Panc1 (cell line): ENCODE results near the gene SLC2A6. TPM values are rescaled to one million over a fixed set of nuclear protein-coding genes. Genes with fewer than 3 reads are reported as not detected.
A peak's percentile ranks its signal among the peaks of the same experiment; 100 is the strongest.

ENCODE experiments used
- ATAC-seq: fragments of 200-7000 bp; cut with Tn5 transposase; 2 replicates; pipeline ENCODE4 v1.9.1; 2020; ENCODE audit warnings: mild to moderate bottlenecking, moderate library complexity
- BruUV-seq: library from RNA; stranded (reverse); fragments of 400-500 nt; replicated peaks from 2 replicates; lab custom pipeline; 2021; lab: Mats Ljungman, UMichigan
- CTCF ChIA-PET: fragments of 300-600 bp; sonication (Branson Sonifier 250); formaldehyde crosslinking; loops from one replicate; lab custom pipeline; 2022; ENCODE audit warnings: antibody characterized with exemption; lab: Charles Lee
- POLR2A ChIA-PET: fragments of 300-600 bp; sonication (Branson Sonifier 250); formaldehyde crosslinking; loops from one replicate; lab custom pipeline; 2022; ENCODE audit warnings: antibody characterized with exemption; lab: Charles Lee
- DNase-seq: peaks from one replicate; pipeline ENCODE4 v3.0.0-alpha.2; 2010; ENCODE audit warnings: low read depth, low spot score
- H3K27ac ChIP-seq: 2 replicates; pipeline ENCODE4 v1.5.1; 2011; ENCODE audit warnings: mild to moderate bottlenecking, low read length, inconsistent platforms
- H3K27me3 ChIP-seq: fragments of 200-500 bp; sonication (Bioruptor generic); 2 replicates; pipeline ENCODE4 v1.6.0; 2014; ENCODE audit warnings: low read length, inconsistent platforms; ENCODE audit not compliant: control insufficient read depth, insufficient read depth
- H3K36me3 ChIP-seq: fragments of 200-500 bp; sonication (Bioruptor generic); 2 replicates; pipeline ENCODE4 v1.5.1; 2014; ENCODE audit warnings: inconsistent platforms, mild to moderate bottlenecking, low read length, moderate library complexity; ENCODE audit not compliant: control insufficient read depth, insufficient read depth
- H3K4me1 ChIP-seq: 2 replicates; pipeline ENCODE4 v1.5.1; 2011; ENCODE audit warnings: inconsistent platforms, mild to moderate bottlenecking, low read length, moderate library complexity; ENCODE audit not compliant: control insufficient read depth, insufficient read depth
- H3K4me3 ChIP-seq, 2 experiments: 2 replicates each; pipeline ENCODE4 v1.5.1; 2011 to 2012; ENCODE audit warnings: low read depth in 2 of 2, low read length in 2 of 2, mild to moderate bottlenecking in 2 of 2, inconsistent platforms in 1 of 2, moderate library complexity in 1 of 2
- H3K9me3 ChIP-seq: fragments of 200-500 bp; sonication (Bioruptor generic); 2 replicates; pipeline ENCODE4 v1.5.1; 2014; ENCODE audit warnings: low read depth, mild to moderate bottlenecking, inconsistent platforms, low read length, moderate library complexity; ENCODE audit not compliant: control insufficient read depth, insufficient read depth
- POLR2AphosphoS5 ChIP-seq: IDR thresholded peaks from 2 replicates; pipeline ENCODE4 v1.6.1; 2012; ENCODE audit warnings: mild to moderate bottlenecking, low read depth, low read length, moderate library complexity
- SIN3A ChIP-seq: IDR thresholded peaks from 2 replicates; pipeline ENCODE4 v1.6.1; 2012; ENCODE audit warnings: low read depth, mild to moderate bottlenecking, low read length, moderate library complexity, borderline replicate concordance; ENCODE audit not compliant: insufficient read depth
- TCF7L2 ChIP-seq: IDR thresholded peaks from 2 replicates; pipeline ENCODE4 v1.6.1; 2011; ENCODE audit warnings: mild to moderate bottlenecking, low read depth, low read length, inconsistent platforms
- in situ Hi-C: cut with HindIII; loops from 2 replicates; pipeline ENCODE4 v1.10.0; 2016; ENCODE audit warnings: low sequenced_read_pairs, low pct_unique_long_range_greater_than_20kb
- intact Hi-C: fragments of 100-400 bp; cut with micrococcal nuclease; formaldehyde crosslinking; loops from one replicate; pipeline ENCODE4 v1.10.0; 2022; ENCODE audit not compliant: unreplicated experiment
- total RNA-seq: library from RNA; stranded (reverse); gene quantifications from one replicate; pipeline ENCODE4 v1.2.1, GENCODE V29; 2021; ENCODE audit not compliant: unreplicated experiment
- TF ChIP-seq, protein P1 (sequence below), 2 experiments: IDR thresholded peaks; 2 replicates each; pipeline ENCODE4 v1.6.1; 2011 to 2012; ENCODE audit warnings: low read depth in 2 of 2, control low read depth in 1 of 2, low read length in 1 of 2, mild to moderate bottlenecking in 1 of 2, moderate library complexity in 1 of 2; ENCODE audit not compliant: insufficient read depth in 1 of 2
- TF ChIP-seq, protein P2 (sequence below): fragments of 450-650 bp; IDR thresholded peaks from 2 replicates; pipeline ENCODE4 v1.5.1; 2017; ENCODE audit warnings: mild to moderate bottlenecking

Gene SLC2A6
- total RNA-seq, 1 experiment from 2014 or later: 48.2 TPM

DNA sequence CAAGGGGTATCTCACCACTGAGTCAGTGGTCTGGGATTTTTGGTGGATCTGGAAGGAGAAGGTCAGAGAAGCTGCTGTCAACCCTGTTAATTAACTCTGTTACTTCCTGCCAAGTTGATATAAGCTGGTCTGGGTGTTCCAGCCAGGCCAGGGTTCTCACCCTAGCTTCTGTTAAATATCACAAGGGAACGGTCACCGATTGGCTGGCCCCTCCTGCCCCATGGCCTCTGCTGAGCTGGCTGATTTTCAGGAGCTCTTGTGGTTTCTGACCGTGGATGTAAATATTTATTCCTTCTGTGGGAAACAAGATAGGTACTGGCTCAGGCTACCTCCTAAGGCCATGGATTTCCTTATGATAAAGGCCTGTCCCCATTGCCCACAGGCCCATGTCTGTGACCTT lies 55.7 kb downstream of the SLC2A6 start:
- POLR2A ChIA-PET: no interaction called here
- no peak overlapping the region for H3K27ac ChIP-seq
- TF ChIP-seq POLR2AphosphoS5 (no peak), SIN3A (no peak), TCF7L2 (no peak)
- TF ChIP-seq, protein P1, sequence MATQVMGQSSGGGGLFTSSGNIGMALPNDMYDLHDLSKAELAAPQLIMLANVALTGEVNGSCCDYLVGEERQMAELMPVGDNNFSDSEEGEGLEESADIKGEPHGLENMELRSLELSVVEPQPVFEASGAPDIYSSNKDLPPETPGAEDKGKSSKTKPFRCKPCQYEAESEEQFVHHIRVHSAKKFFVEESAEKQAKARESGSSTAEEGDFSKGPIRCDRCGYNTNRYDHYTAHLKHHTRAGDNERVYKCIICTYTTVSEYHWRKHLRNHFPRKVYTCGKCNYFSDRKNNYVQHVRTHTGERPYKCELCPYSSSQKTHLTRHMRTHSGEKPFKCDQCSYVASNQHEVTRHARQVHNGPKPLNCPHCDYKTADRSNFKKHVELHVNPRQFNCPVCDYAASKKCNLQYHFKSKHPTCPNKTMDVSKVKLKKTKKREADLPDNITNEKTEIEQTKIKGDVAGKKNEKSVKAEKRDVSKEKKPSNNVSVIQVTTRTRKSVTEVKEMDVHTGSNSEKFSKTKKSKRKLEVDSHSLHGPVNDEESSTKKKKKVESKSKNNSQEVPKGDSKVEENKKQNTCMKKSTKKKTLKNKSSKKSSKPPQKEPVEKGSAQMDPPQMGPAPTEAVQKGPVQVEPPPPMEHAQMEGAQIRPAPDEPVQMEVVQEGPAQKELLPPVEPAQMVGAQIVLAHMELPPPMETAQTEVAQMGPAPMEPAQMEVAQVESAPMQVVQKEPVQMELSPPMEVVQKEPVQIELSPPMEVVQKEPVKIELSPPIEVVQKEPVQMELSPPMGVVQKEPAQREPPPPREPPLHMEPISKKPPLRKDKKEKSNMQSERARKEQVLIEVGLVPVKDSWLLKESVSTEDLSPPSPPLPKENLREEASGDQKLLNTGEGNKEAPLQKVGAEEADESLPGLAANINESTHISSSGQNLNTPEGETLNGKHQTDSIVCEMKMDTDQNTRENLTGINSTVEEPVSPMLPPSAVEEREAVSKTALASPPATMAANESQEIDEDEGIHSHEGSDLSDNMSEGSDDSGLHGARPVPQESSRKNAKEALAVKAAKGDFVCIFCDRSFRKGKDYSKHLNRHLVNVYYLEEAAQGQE (IDR thresholded peaks at IDR 0.05; ENCODE audit: insufficient read depth in 1 of 2, low read depth in 2 of 2, low read length in 1 of 2): no peak
- no peak for ATAC-seq
- no peaks in the 10 kb centered on the region for H3K9me3 ChIP-seq
- CTCF ChIA-PET: interaction anchor here (1.1 kb wide), 1 partner anchor 36 kb away, joined by 3 read pairs; the partner anchor contains the start of gene CACFD1
- in situ Hi-C loops: no loop called here
- no peaks in the 10 kb centered on the region for H3K27me3 ChIP-seq
- BruUV-seq: no TSS peak
- H3K36me3 ChIP-seq: no peaks in the 10 kb centered on the region; the same call in 1 of the 2 replicates
- no peak overlapping the region for H3K4me3 ChIP-seq
- DNase-seq: no peak
- intact Hi-C loops: no loop called here
- peaks cover 6% of the 10 kb centered on the region; the same call in 1 of the 2 replicates for H3K4me1 ChIP-seq

DNA sequence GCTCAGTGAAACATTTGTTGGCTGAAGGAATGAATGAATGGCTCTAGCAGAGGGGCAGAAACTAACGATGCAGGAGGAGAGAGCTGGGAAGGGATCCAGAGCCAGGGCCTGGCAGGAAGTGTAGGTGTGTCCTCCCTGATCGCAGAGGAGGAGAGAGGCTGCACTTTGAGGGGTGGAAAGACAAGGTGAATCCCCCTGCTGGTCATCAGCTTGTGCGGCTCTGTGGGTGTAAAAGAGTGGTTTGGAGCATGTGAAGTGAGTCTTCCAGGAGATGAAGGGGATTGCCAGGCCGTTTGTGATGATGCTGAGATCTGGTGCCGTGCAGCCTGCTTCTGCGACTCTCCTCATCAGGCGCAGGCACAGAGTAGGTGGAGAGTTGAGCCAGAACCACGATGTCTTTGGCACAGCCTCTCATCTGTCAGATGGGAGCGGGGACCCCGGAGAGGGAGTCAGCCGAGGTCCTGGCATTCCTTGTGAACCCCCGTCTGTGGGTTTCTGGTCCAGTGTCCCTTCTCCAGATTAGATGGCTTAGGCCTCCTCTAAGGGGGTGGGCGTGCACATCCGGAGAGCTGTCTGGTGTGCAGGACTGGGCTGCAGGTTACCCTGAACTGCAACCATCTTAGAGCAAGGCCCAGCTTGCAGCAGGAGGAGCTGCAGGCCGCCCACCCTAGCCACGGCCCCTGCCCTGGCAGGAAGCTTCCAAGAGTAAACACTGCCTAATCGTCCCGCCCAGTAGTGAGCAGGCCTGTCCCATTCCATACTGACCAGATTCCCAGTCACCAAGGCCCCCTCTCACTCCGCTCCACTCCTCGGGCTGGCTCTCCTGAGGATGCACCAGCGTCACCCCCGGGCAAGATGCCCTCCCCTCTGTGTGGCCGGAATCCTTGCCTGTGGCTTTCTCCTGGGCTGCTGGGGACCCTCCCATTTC lies 57.0 kb downstream of the SLC2A6 start, which contains the start of gene ADAMTS13:
Gene ADAMTS13 (plus strand): TSS at position 753 of the 928 bp plus-strand sequence. CDS start 77 bp downstream, at position 830.
- in situ Hi-C loops: no loop called here
- no peak for DNase-seq
- Histone ChIP-seq H3K4me3 (no peak within 1 kb of the TSS), H3K9me3 (no peaks in the 10 kb centered on the region), H3K4me1 (no peaks in the 10 kb centered on the region), H3K36me3 (peaks cover 2% of the 10 kb centered on the region; the same call in 1 of the 2 replicates), H3K27me3 (no peaks in the 10 kb centered on the region), H3K27ac (no peak within 1 kb of the TSS)
- TF ChIP-seq, protein P1 (IDR thresholded peaks at IDR 0.05; ENCODE audit: insufficient read depth in 1 of 2, low read depth in 2 of 2, low read length in 1 of 2): no peak
- TF ChIP-seq, protein P2, sequence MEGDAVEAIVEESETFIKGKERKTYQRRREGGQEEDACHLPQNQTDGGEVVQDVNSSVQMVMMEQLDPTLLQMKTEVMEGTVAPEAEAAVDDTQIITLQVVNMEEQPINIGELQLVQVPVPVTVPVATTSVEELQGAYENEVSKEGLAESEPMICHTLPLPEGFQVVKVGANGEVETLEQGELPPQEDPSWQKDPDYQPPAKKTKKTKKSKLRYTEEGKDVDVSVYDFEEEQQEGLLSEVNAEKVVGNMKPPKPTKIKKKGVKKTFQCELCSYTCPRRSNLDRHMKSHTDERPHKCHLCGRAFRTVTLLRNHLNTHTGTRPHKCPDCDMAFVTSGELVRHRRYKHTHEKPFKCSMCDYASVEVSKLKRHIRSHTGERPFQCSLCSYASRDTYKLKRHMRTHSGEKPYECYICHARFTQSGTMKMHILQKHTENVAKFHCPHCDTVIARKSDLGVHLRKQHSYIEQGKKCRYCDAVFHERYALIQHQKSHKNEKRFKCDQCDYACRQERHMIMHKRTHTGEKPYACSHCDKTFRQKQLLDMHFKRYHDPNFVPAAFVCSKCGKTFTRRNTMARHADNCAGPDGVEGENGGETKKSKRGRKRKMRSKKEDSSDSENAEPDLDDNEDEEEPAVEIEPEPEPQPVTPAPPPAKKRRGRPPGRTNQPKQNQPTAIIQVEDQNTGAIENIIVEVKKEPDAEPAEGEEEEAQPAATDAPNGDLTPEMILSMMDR: no peak
- TF ChIP-seq SIN3A (no peak), TCF7L2 (no peak), POLR2AphosphoS5 (no peak)
- POLR2A ChIA-PET: no interaction called here
- 0 out of 2 replicates have a peak, but pooled peaks have one; percentile 24 for ATAC-seq
- BruUV-seq: no TSS peak
- CTCF ChIA-PET: no interaction called here
- intact Hi-C loops: no loop called here

Other genes starting within 250 kb of the SLC2A6 start
- 0.10 TPM for gene ABO, start 203.9 kb downstream of the SLC2A6 start, total RNA-seq
- 16.1 TPM for gene SURF6, start 142.9 kb downstream of the SLC2A6 start, total RNA-seq
- 26.2 TPM for gene MED22, start 131.0 kb downstream of the SLC2A6 start, total RNA-seq
- 1,104 TPM for gene RPL7A, start 130.9 kb downstream of the SLC2A6 start, total RNA-seq
- 45.6 TPM for gene SURF1, start 122.6 kb downstream of the SLC2A6 start, total RNA-seq
- 19.2 TPM for gene SURF2, start 122.5 kb downstream of the SLC2A6 start, total RNA-seq
- 149 TPM for gene SURF4, start 103.0 kb downstream of the SLC2A6 start, total RNA-seq
- gene STKLD1, start 102.7 kb downstream of the SLC2A6 start, total RNA-seq: 0.74 TPM
- gene REXO4, start 61.1 kb downstream of the SLC2A6 start, total RNA-seq: 19.9 TPM
- gene ADAMTS13, start 56.7 kb downstream of the SLC2A6 start, total RNA-seq: 3.4 TPM
- 13.9 TPM for gene CACFD1, start 19.1 kb downstream of the SLC2A6 start, total RNA-seq
- gene MYMK, start 45.9 kb upstream of the SLC2A6 start, total RNA-seq: not detected
- 0.10 TPM for gene ADAMTSL2, start 55.6 kb upstream of the SLC2A6 start, total RNA-seq
- gene FAM163B, start 130.3 kb upstream of the SLC2A6 start, total RNA-seq: not detected
- not detected for gene DBH, start 157.3 kb upstream of the SLC2A6 start, total RNA-seq